GM23338 (cell line): ENCODE results near the gene NPAS3. TPM values are rescaled to one million over a fixed set of nuclear protein-coding genes. Genes with fewer than 3 reads are reported as not detected.

Source experiments
- ATAC-seq: fragments of 200-7000 bp; cut with Tn5 transposase; 3 replicates; pipeline ENCODE4 v1.9.1; 2020
- DNase-seq: peaks from one replicate; pipeline ENCODE4 v3.0.0-alpha.2; 2015; ENCODE audit warnings: low spot score
- H2AFZ ChIP-seq: fragments of 200-600 bp; sonication (generic); 2 replicates; pipeline ENCODE4 v1.8.0; 2016; ENCODE audit warnings: antibody characterized with exemption, mild to moderate bottlenecking, moderate library complexity
- H3F3A ChIP-seq: fragments of 200-600 bp; sonication (generic); replicated peaks from 2 replicates; pipeline ENCODE4 v1.8.0; 2017; ENCODE audit warnings: antibody characterized with exemption, mixed run types, low read depth
- H3K27ac ChIP-seq: fragments of 200-600 bp; sonication (generic); 2 replicates; pipeline ENCODE4 v1.6.1; 2016; ENCODE audit warnings: low read depth
- H3K27me3 ChIP-seq: fragments of 200-600 bp; sonication (generic); 2 replicates; pipeline ENCODE4 v1.8.0; 2016; ENCODE audit warnings: mild to moderate bottlenecking, mixed run types, moderate library complexity; ENCODE audit not compliant: insufficient read depth
- H3K36me3 ChIP-seq: fragments of 200-600 bp; sonication (generic); 2 replicates; pipeline ENCODE4 v1.8.0; 2016; ENCODE audit warnings: mild to moderate bottlenecking; ENCODE audit not compliant: insufficient read depth
- H3K4me1 ChIP-seq: fragments of 200-600 bp; sonication (generic); 2 replicates; pipeline ENCODE4 v1.8.0; 2016; ENCODE audit warnings: mild to moderate bottlenecking, moderate library complexity; ENCODE audit not compliant: insufficient read depth
- H3K4me2 ChIP-seq: fragments of 200-600 bp; sonication (generic); 2 replicates; pipeline ENCODE4 v1.7.1; 2017; ENCODE audit warnings: mixed run types
- H3K4me3 ChIP-seq: fragments of 200-600 bp; sonication (generic); 2 replicates; pipeline ENCODE4 v1.6.1; 2016; ENCODE audit warnings: mixed run types
- H3K79me2 ChIP-seq: fragments of 200-600 bp; sonication (generic); replicated peaks from 2 replicates; pipeline ENCODE4 v1.8.0; 2017; ENCODE audit warnings: mild to moderate bottlenecking; ENCODE audit not compliant: insufficient read depth
- H3K9me2 ChIP-seq: fragments of 200-600 bp; sonication (generic); 2 replicates; pipeline ENCODE4 v1.8.0; 2017; ENCODE audit not compliant: insufficient read depth
- H4K20me1 ChIP-seq: fragments of 200-600 bp; sonication (generic); replicated peaks from 2 replicates; pipeline ENCODE4 v1.8.0; 2017; ENCODE audit warnings: mild to moderate bottlenecking; ENCODE audit not compliant: insufficient read depth
- H3K27ac Mint-ChIP-seq: 2 replicates; pipeline ENCODE4 v1.8.0; 2020; ENCODE audit warnings: inconsistent platforms, mild to moderate bottlenecking, moderate library complexity, mixed read lengths
- H3K27me3 Mint-ChIP-seq: 3 replicates; pipeline ENCODE4 v1.8.0; 2022; ENCODE audit warnings: low read depth, mild to moderate bottlenecking, moderate library complexity, mixed read lengths, inconsistent platforms; ENCODE audit not compliant: insufficient read depth, poor library complexity
- H3K36me3 Mint-ChIP-seq: 3 replicates; pipeline ENCODE4 v1.8.0; 2021; ENCODE audit warnings: low read depth, mild to moderate bottlenecking, inconsistent platforms, moderate library complexity, mixed read lengths
- H3K4me1 Mint-ChIP-seq: 3 replicates; pipeline ENCODE4 v1.8.0; 2020; ENCODE audit warnings: mild to moderate bottlenecking, inconsistent platforms, mixed read lengths
- H3K4me3 Mint-ChIP-seq: 3 replicates; pipeline ENCODE4 v1.8.0; 2021; ENCODE audit warnings: moderate library complexity, mild to moderate bottlenecking, inconsistent platforms, mixed read lengths
- H3K9me3 Mint-ChIP-seq: 3 replicates; pipeline ENCODE4 v1.8.0; 2020; ENCODE audit warnings: moderate library complexity, mild to moderate bottlenecking, inconsistent platforms, mixed read lengths
- CREB1 ChIP-seq: fragments of 250-450 bp; sonication (Bioruptor Pico); IDR thresholded peaks from 2 replicates; pipeline ENCODE4 v1.5.0; 2020; ENCODE audit warnings: low read depth, mild to moderate bottlenecking, moderate library complexity
- CTCF ChIP-seq, 2 experiments: fragments of 200-600 bp in 1 of 2; sonication (generic) in 1 of 2; conservative IDR thresholded peaks; 2 replicates each; pipeline versions ENCODE4 v1.5.1 to v1.6.1; 2016 to 2017; ENCODE audit warnings: antibody characterized with exemption in 2 of 2, low read depth in 2 of 2, mild to moderate bottlenecking in 2 of 2, moderate library complexity in 1 of 2
- ETS1 ChIP-seq: IDR thresholded peaks from 2 replicates; pipeline ENCODE4 v1.6.1; 2016; ENCODE audit warnings: antibody characterized with exemption
- NANOG ChIP-seq: IDR thresholded peaks from 2 replicates; pipeline ENCODE4 v1.6.1; 2016; ENCODE audit warnings: antibody characterized with exemption, borderline replicate concordance
- POLR2AphosphoS5 ChIP-seq: IDR thresholded peaks from 2 replicates; pipeline ENCODE4 v1.6.1; 2016; ENCODE audit warnings: antibody characterized with exemption, low read depth
- REST ChIP-seq: IDR thresholded peaks from one replicate; pipeline ENCODE4 v1.6.1; 2018; ENCODE audit warnings: antibody characterized with exemption; ENCODE audit not compliant: unreplicated experiment
- STAT1 ChIP-seq: IDR thresholded peaks from one replicate; pipeline ENCODE4 v1.6.1; 2016; ENCODE audit warnings: antibody characterized with exemption; ENCODE audit not compliant: unreplicated experiment
- long read RNA-seq: library from polyadenylated mRNA; unstranded; transcript quantifications from one replicate; pipeline ENCODE4 v2.0.0, GENCODE V29; 2020; ENCODE audit not compliant: unreplicated experiment
- polyA plus RNA-seq: library from polyadenylated mRNA; unstranded; fragments of >200 nt; fragmentation: Nextera tagmentation; extraction: Ambion mirVana; gene quantifications from 2 replicates; pipeline ENCODE4 v1.2.1, GENCODE V29; 2016
- total RNA-seq: library from RNA; depleted of rRNA; stranded (reverse); fragments of >200 nt; shearing (Covaris generic); gene quantifications from 2 replicates; pipeline ENCODE4 v1.2.3, GENCODE V29; 2014; rRNA removed

NPAS3 gene
- 0.08 and 0.17 TPM in 2 replicates for total RNA-seq
- 0.17 and 0.19 TPM in 2 replicates for polyA plus RNA-seq
- long read RNA-seq = 0 reads

GRCh38 chr14:32938719-32939253 is at the start of gene NPAS3:
Gene NPAS3, plus strand, starts transcription at chr14:32938879.
- peak; percentile 30 for DNase-seq
- H3K27ac Mint-ChIP-seq = peak within 1 kb of the TSS; percentile 88
- H3K27ac ChIP-seq = no peak within 1 kb of the TSS
- H4K20me1 ChIP-seq = peaks cover 3% of the 10 kb centered on the region; the same call in 1 of the 2 replicates
- peaks cover 40% of the 10 kb centered on the region for H3K4me1 Mint-ChIP-seq
- H3K4me3 Mint-ChIP-seq = peak within 1 kb of the TSS; percentile 90
- no peaks in the 10 kb centered on the region for H3K9me2 ChIP-seq
- no peaks in the 10 kb centered on the region for H3K79me2 ChIP-seq
- H3K27me3 ChIP-seq = peaks cover 75% of the 10 kb centered on the region
- peaks cover 38% of the 10 kb centered on the region for H3K4me1 ChIP-seq
- peak within 1 kb of the TSS; percentile 97 for H3K4me2 ChIP-seq
- H3K9me3 Mint-ChIP-seq = peaks cover 3% of the 10 kb centered on the region; the same call in 2 of the 3 replicates
- 0 out of 2 replicates have a peak, but pooled peaks cover 12% of the 10 kb centered on the region for H3F3A ChIP-seq
- no peaks in the 10 kb centered on the region for H3K36me3 ChIP-seq
- H3K4me3 ChIP-seq = peak within 1 kb of the TSS; percentile 80
- TF ChIP-seq STAT1 = no peak
- no peak for TF ChIP-seq REST
- TF ChIP-seq NANOG = no peak
- no peak for TF ChIP-seq POLR2AphosphoS5
- ATAC-seq = no peak
- no peak within 1 kb of the TSS; the same call in 1 of the 2 replicates for H2AFZ ChIP-seq
- H3K36me3 Mint-ChIP-seq = no peaks in the 10 kb centered on the region; the same call in 2 of the 3 replicates
- H3K27me3 Mint-ChIP-seq = peaks cover 46% of the 10 kb centered on the region

GRCh38 chr14:32896979-32897697 is 41.5 kb upstream of the NPAS3 start:
- H2AFZ ChIP-seq = peak overlapping the region; percentile 63
- H3K4me2 ChIP-seq = no peak overlapping the region
- peaks cover 4% of the 10 kb centered on the region; the same call in 2 of the 3 replicates for H3K4me1 Mint-ChIP-seq
- H4K20me1 ChIP-seq = no peaks in the 10 kb centered on the region
- H3K4me3 ChIP-seq = no peak overlapping the region
- H3K9me3 Mint-ChIP-seq = no peaks in the 10 kb centered on the region
- H3K4me3 Mint-ChIP-seq = no peak overlapping the region
- no peaks in the 10 kb centered on the region for H3K36me3 Mint-ChIP-seq
- TF ChIP-seq REST (no peak), ETS1 (no peak), CTCF (conservative IDR thresholded peaks at IDR 0.05; ENCODE audit: low read depth in 2 of 2) (no peak), CREB1 (CRISPR knock-in tag) (no peak), STAT1 (no peak)
- ATAC-seq (no peak), DNase-seq (no peak)
- no peaks in the 10 kb centered on the region for H3K36me3 ChIP-seq
- no peaks in the 10 kb centered on the region for H3F3A ChIP-seq
- no peak overlapping the region; the same call in 1 of the 2 replicates for H3K27ac Mint-ChIP-seq
- H3K79me2 ChIP-seq = no peaks in the 10 kb centered on the region
- H3K27me3 ChIP-seq = no peaks in the 10 kb centered on the region
- no peaks in the 10 kb centered on the region for H3K4me1 ChIP-seq
- no peaks in the 10 kb centered on the region for H3K27me3 Mint-ChIP-seq
- H3K27ac ChIP-seq = no peak overlapping the region
- no peaks in the 10 kb centered on the region for H3K9me2 ChIP-seq
